HepG2 (cell line): ENCODE results near the gene TTLL8. TPM values are rescaled to one million over a fixed set of nuclear protein-coding genes. Genes with fewer than 3 reads are reported as not detected.

ENCODE experiments used
- ATAC-seq: fragments of 200-7000 bp; cut with Tn5 transposase; 3 replicates; pipeline ENCODE4 v1.9.1; 2020; ENCODE audit warnings: mild to moderate bottlenecking, moderate library complexity
- BruUV-seq: library from RNA; stranded (reverse); fragments of 400-500 nt; replicated peaks from 2 replicates; lab custom pipeline; 2021; lab: Mats Ljungman, UMichigan
- CTCF ChIA-PET: fragments of 300-600 bp; formaldehyde crosslinking; extraction: SDS; loops from one replicate; lab custom pipeline; 2021; ENCODE audit warnings: low total read pairs, inconsistent platforms, low intra/inter-chr PET ratio; lab: Yijun Ruan, JAX
- POLR2A ChIA-PET: fragments of 350-600 bp; sonication (Branson Sonifier 250); formaldehyde crosslinking; loops from one replicate; lab custom pipeline; 2020; ENCODE audit warnings: antibody characterized with exemption, inconsistent platforms; lab: Yijun Ruan, JAX
- DNase-seq: peaks from one replicate; pipeline ENCODE4 v3.0.0-alpha.2; 2015; ENCODE audit warnings: low spot score
- FAIRE-seq: peaks from 3 replicates; lab custom pipeline; 2011; peaks lifted over from hg19 to GRCh38; lab: Jason Lieb, UNC
- H2AFZ ChIP-seq: one replicate; pipeline ENCODE4 v1.6.1; 2011; ENCODE audit warnings: low read length, inconsistent platforms
- H3K27ac ChIP-seq: fragments of 300-600 bp; 3 replicates; pipeline ENCODE4 v1.8.0; 2011; ENCODE audit warnings: mixed run types, mild to moderate bottlenecking, mixed read lengths, low read length, inconsistent platforms; ENCODE audit not compliant: insufficient read depth; ENCODE audit errors: extremely low read length
- H3K27me3 ChIP-seq, 2 experiments: fragments of 200-600 bp in 1 of 2; 2 replicates in 1 of 2; 3 replicates in 1 of 2; pipeline versions ENCODE4 v1.6.0 to v1.8.0; 2011; ENCODE audit warnings: low read length in 2 of 2, mild to moderate bottlenecking in 2 of 2, moderate library complexity in 2 of 2, inconsistent platforms in 1 of 2; ENCODE audit not compliant: insufficient read depth in 2 of 2, control insufficient read depth in 1 of 2
- H3K36me3 ChIP-seq, 2 experiments: fragments of 200-600 bp in 1 of 2; replicated peaks in 1 of 2; 2 replicates in 1 of 2; 3 replicates in 1 of 2; pipeline versions ENCODE4 v1.5.1 to v1.8.0; 2011; ENCODE audit warnings: low read length in 2 of 2, inconsistent platforms in 1 of 2; ENCODE audit not compliant: insufficient read depth in 2 of 2, control insufficient read depth in 1 of 2
- H3K4me1 ChIP-seq: 2 replicates; pipeline ENCODE4 v1.5.1; 2012; ENCODE audit warnings: low read length, inconsistent platforms; ENCODE audit not compliant: insufficient read depth
- H3K4me2 ChIP-seq: 2 replicates; pipeline ENCODE4 v1.6.0; 2011; ENCODE audit warnings: low read depth, low read length, inconsistent platforms
- H3K4me3 ChIP-seq, 3 experiments: fragments of 200-600 bp in 1 of 3; sonication (generic), shearing (Covaris generic) in 1 of 3; replicated peaks in 1 of 3; 2 replicates each; pipeline ENCODE4 v1.5.1; 2011 to 2016; ENCODE audit warnings: low read length in 3 of 3, inconsistent platforms in 2 of 3, low read depth in 2 of 3, mild to moderate bottlenecking in 2 of 3, control low read depth in 1 of 3, mixed read lengths in 1 of 3; ENCODE audit not compliant: insufficient read depth in 1 of 3
- H3K79me2 ChIP-seq: one replicate; pipeline ENCODE4 v1.6.1; 2011; ENCODE audit warnings: low read length, inconsistent platforms; ENCODE audit not compliant: insufficient read depth
- H3K9ac ChIP-seq: 2 replicates; pipeline ENCODE4 v1.6.0; 2011; ENCODE audit warnings: mild to moderate bottlenecking, low read depth, low read length, inconsistent platforms; ENCODE audit not compliant: insufficient read depth
- H3K9me3 ChIP-seq: 2 replicates; pipeline ENCODE4 v1.5.1; 2012; ENCODE audit warnings: mild to moderate bottlenecking, low read length
- H4K20me1 ChIP-seq: 2 replicates; pipeline ENCODE4 v1.6.0; 2011; ENCODE audit warnings: inconsistent platforms, mild to moderate bottlenecking, low read length, moderate library complexity; ENCODE audit not compliant: insufficient read depth
- ATF7 ChIP-seq, 2 experiments: fragments of 450-650 bp in 1 of 2; sonication (generic) in 1 of 2; formaldehyde crosslinking in 1 of 2; IDR thresholded peaks; 2 replicates each; pipeline versions ENCODE4 v1.4.0 to v1.6.1; 2016 to 2020; ENCODE audit warnings: antibody characterized with exemption in 1 of 2, mild to moderate bottlenecking in 1 of 2, missing genetic modification reagents in 1 of 2
- FOXA1 ChIP-seq, 2 experiments: fragments of 450-650 bp in 1 of 2; sonication (generic) in 1 of 2; formaldehyde crosslinking in 1 of 2; IDR thresholded peaks; 2 replicates each; pipeline versions ENCODE4 v1.4.0 to v1.6.1; 2016 to 2020; ENCODE audit warnings: missing genetic modification reagents in 1 of 2
- HOMEZ ChIP-seq: IDR thresholded peaks from 2 replicates; pipeline ENCODE4 v1.6.1; 2016; ENCODE audit warnings: low read depth
- POLR2AphosphoS2 ChIP-seq: IDR thresholded peaks from 2 replicates; pipeline ENCODE4 v1.6.1; 2011; ENCODE audit warnings: low read depth, low read length, improper control_type of control experiment
- SP1 ChIP-seq, 2 experiments: fragments of 450-650 bp in 1 of 2; sonication (generic) in 1 of 2; formaldehyde crosslinking in 1 of 2; IDR thresholded peaks; 2 replicates each; pipeline versions ENCODE4 v1.4.0 to v1.6.1; 2016 to 2020; ENCODE audit warnings: missing genetic modification reagents in 1 of 2
- WGBS: methylation state at CpG from one replicate; pipeline ENCODE4 v1.1.6; 2017; ENCODE audit warnings: low lambda C conversion rate; 5-methylcytosine and 5-hydroxymethylcytosine counted together
- in situ Hi-C: cut with HindIII; loops from 2 replicates; pipeline ENCODE4 v1.10.0; 2017; ENCODE audit warnings: low pct_unique_long_range_greater_than_20kb; ENCODE audit not compliant: extremely low pct_ligation_motif_present
- intact Hi-C: fragments of 100-400 bp; cut with micrococcal nuclease; formaldehyde crosslinking; loops from one replicate; pipeline ENCODE4 v1.10.0; 2022; ENCODE audit not compliant: unreplicated experiment
- polyA plus RNA-seq, 8 experiments: library from polyadenylated mRNA; depleted of rRNA in 3 of 8; stranded (reverse) in 7 of 8; unstranded in 1 of 8; fragments of >200 nt; fragmentation: Illumina TruSeq in 4 of 8; extraction: Trizol in 4 of 8; gene quantifications; 2 replicates each; pipeline versions ENCODE4 v1.2.1 to v1.2.3, GENCODE V29; 2011 to 2016; ENCODE audit warnings: low read depth in 4 of 8, missing spikeins in 1 of 8, mixed read lengths in 1 of 8; ENCODE audit not compliant: insufficient read depth in 1 of 8
- total RNA-seq, 5 experiments: library from RNA; depleted of rRNA; stranded (reverse); fragments of >200 nt; fragmentation: Illumina TruSeq; extraction: Trizol; gene quantifications; 2 replicates each; pipeline ENCODE4 v1.2.3, GENCODE V29; 2016; ENCODE audit warnings: low read depth in 1 of 5
- TF ChIP-seq, protein P1 (sequence below): sonication (generic); formaldehyde crosslinking; IDR thresholded peaks from 2 replicates; pipeline ENCODE4 v1.9.0; 2021; ENCODE audit warnings: mild to moderate bottlenecking, missing genetic modification reagents

Gene TTLL8
- total and polyA plus RNA-seq, 2 of the 13 experiments (the other 11 are each of a cell fraction or from before 2014, with no cell fraction given), result not detected

DNA sequence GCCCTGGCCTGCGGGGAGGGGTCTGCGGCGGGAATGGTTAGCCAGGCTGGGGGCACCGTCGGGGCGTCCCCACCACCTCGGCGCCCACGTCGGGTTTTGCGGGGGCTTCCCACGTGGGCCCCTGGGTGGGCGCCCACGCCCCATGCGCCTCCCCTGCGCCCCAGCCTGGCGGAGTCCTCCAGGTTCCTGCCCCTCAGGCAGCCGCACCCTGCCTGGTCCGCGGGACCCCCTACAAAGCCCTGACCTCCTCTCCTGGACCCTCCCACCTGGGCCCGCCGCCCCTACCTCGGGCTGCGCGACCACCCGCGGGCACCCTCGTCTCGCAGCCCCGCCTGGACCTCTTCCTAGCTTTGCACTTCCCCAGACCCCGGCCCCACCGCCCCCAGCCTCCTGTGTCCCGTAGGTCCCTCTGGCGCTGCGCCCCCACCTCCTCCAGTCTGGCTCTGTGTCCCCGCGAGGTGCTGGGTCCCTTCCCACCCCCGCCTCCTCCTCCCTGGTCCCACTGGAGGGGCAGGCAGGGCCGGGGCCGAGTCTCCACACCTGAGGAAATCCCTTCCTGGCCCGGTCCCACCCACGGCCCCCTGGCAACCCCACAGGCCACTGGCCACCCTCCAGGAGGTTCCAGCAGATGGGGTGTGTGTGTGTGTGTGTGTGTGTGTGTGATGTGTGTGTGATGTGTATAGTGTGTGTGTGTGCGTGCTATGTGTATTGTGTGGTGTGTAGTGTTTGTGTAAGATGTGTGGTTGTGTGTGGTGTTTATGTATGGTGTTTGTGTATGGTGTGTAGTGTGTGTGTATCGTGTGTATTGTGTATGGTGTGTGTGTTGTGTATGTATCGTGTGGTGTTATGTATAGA is 85.7 kb downstream of the TTLL8 start:
- Histone ChIP-seq H3K4me1 (peaks cover 60% of the 10 kb centered on the region), H3K4me3 (peak overlapping the region in 1 of 3 experiments; percentile 71; a peak in 1 of 6 replicates), H3K27me3 (no peaks in the 10 kb centered on the region), H3K9me3 (no peaks in the 10 kb centered on the region), H4K20me1 (no peaks in the 10 kb centered on the region), H3K36me3 (no peaks in the 10 kb centered on the region), H3K79me2 (no peaks in the 10 kb centered on the region), H3K27ac (no peak overlapping the region), H2AFZ (no peak overlapping the region), H3K4me2 (peak overlapping the region; percentile 79), H3K9ac (0 out of 2 replicates have a peak overlapping the region, but pooled peaks have one; percentile 14)
- POLR2A ChIA-PET, result interaction anchor here (0.9 to 16.4 kb wide), 4 partner anchors 10 to 39 kb away, joined by 7 to 722 read pairs (median 23); partner anchors contain the start of gene PIM3
- CTCF ChIA-PET, result no interaction called here
- no peak for ATAC-seq
- WGBS, result 56% methylated on average over 25 of the region's 45 CpGs
- peak; percentile 21; the same call in 1 of the 2 replicates for TF ChIP-seq FOXA1 (IDR thresholded peaks at IDR 0.05)
- no peak for TF ChIP-seq FOXA1 (CRISPR knock-in tag; IDR thresholded peaks at IDR 0.05)
- TF ChIP-seq HOMEZ (CRISPR knock-in tag), result no peak
- 0 out of 2 replicates have a peak, but pooled peaks have one; percentile 1 for TF ChIP-seq ATF7 (IDR thresholded peaks at IDR 0.05)
- no peak for TF ChIP-seq ATF7 (CRISPR knock-in tag; IDR thresholded peaks at IDR 0.05)
- no peak for TF ChIP-seq SP1 (IDR thresholded peaks at IDR 0.05)
- no peak for TF ChIP-seq SP1 (CRISPR knock-in tag; IDR thresholded peaks at IDR 0.05)
- 0 out of 2 replicates have a peak, but pooled peaks have one; percentile 28 for TF ChIP-seq POLR2AphosphoS2
- TF ChIP-seq, protein P1, sequence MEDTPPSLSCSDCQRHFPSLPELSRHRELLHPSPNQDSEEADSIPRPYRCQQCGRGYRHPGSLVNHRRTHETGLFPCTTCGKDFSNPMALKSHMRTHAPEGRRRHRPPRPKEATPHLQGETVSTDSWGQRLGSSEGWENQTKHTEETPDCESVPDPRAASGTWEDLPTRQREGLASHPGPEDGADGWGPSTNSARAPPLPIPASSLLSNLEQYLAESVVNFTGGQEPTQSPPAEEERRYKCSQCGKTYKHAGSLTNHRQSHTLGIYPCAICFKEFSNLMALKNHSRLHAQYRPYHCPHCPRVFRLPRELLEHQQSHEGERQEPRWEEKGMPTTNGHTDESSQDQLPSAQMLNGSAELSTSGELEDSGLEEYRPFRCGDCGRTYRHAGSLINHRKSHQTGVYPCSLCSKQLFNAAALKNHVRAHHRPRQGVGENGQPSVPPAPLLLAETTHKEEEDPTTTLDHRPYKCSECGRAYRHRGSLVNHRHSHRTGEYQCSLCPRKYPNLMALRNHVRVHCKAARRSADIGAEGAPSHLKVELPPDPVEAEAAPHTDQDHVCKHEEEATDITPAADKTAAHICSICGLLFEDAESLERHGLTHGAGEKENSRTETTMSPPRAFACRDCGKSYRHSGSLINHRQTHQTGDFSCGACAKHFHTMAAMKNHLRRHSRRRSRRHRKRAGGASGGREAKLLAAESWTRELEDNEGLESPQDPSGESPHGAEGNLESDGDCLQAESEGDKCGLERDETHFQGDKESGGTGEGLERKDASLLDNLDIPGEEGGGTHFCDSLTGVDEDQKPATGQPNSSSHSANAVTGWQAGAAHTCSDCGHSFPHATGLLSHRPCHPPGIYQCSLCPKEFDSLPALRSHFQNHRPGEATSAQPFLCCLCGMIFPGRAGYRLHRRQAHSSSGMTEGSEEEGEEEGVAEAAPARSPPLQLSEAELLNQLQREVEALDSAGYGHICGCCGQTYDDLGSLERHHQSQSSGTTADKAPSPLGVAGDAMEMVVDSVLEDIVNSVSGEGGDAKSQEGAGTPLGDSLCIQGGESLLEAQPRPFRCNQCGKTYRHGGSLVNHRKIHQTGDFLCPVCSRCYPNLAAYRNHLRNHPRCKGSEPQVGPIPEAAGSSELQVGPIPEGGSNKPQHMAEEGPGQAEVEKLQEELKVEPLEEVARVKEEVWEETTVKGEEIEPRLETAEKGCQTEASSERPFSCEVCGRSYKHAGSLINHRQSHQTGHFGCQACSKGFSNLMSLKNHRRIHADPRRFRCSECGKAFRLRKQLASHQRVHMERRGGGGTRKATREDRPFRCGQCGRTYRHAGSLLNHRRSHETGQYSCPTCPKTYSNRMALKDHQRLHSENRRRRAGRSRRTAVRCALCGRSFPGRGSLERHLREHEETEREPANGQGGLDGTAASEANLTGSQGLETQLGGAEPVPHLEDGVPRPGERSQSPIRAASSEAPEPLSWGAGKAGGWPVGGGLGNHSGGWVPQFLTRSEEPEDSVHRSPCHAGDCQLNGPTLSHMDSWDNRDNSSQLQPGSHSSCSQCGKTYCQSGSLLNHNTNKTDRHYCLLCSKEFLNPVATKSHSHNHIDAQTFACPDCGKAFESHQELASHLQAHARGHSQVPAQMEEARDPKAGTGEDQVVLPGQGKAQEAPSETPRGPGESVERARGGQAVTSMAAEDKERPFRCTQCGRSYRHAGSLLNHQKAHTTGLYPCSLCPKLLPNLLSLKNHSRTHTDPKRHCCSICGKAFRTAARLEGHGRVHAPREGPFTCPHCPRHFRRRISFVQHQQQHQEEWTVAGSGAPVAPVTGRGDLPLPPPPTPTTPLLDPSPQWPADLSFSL (CRISPR knock-in tag), result peak; percentile 94; the same call in 1 of the 2 replicates
- intact Hi-C loops (no loop called here), in situ Hi-C loops (no loop called here)
- BruUV-seq, result no TSS peak
- FAIRE-seq, result no peak
- no peak for DNase-seq
